ENCODE results near the gene CAMK1D.
"Not testable (repeated sequence)": the region's sequence is repeated elsewhere in the genome, so short reads cannot be mapped to it uniquely, and the experiment has no call there.

Gene CAMK1D

GRCh38 chr10:12513775-12514673, 164.7 kb downstream of the CAMK1D start:
- DNase-seq (ENCODE audit: low read depth, low spot score): no peak

- DNase-seq (ENCODE audit: low read depth, low spot score): no peak
These were observed 168.7 kb downstream of the CAMK1D start for GRCh38 chr10:12518024-12518423.

DNA sequence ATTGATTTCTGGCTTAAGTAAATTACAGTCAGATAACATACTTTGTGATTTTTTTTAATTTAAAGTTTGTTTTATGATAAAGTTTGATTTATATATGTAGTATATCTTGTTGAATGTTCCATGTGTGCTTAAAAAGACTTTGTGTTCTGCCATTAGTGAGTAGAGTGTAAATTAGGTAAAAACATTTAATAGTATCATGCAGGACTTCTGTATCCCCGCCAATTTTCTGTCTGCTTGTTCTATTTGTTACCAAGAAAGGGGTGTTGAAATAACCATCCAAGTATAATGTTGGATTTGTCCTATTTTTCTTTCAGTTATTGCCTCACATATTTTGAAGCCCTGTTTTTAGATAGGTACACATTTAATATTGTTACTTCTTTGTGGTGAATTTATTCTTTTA, 172.1 kb downstream of the CAMK1D start:
- DNase-seq (ENCODE audit: low read depth, low spot score): no peak

- DNase-seq (ENCODE audit: low read depth, low spot score): no peak
These were observed 177.0 kb downstream of the CAMK1D start for GRCh38 chr10:12526311-12526710.

DNA sequence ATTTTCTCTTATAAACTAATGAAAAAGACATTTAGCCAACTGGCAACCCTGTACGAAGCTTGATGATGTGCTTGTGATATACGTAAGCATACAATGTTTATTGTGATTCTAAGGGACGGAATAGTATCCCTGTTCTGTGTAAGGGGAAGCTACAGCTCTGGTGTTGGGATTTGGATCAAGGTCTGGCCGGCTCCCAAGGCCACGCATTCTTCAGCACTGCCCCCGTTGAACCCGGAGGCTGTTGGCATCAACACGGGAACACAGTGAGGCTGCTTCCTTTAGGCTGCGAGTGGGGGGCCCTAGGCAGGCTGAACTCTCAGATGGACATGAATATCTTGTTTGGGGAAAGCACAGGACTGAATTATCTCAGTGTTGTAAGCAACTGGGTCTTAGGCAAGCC, 180.6 kb downstream of the CAMK1D start:
- DNase-seq (ENCODE audit: low read depth, low spot score): no peak

GRCh38 chr10:12531305-12532220, 182.2 kb downstream of the CAMK1D start:
- DNase-seq (ENCODE audit: low read depth, low spot score): no peak

GRCh38 chr10:12533151-12533550, 183.8 kb downstream of the CAMK1D start:
- no peak for DNase-seq (ENCODE audit: low read depth, low spot score)

DNA sequence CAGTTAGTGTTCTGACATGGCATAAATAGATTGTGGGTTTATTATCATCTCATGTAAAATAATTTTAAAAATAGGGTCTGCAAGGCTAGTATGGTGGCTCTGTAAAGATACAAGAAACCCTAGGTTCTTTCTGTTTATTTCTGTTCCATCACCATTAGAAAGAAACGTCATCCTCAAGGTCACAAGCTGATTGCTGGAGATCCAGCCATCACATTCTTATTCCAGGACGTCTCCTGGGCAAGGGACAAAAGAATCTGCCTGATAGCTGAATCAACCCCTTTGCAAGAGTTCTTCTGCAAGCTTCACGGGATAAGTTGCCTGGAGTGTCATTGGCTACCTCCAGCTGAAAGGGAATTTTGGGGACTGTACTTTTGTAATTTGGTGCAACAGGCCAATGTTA, 184.4 kb downstream of the CAMK1D start:
- no peak for DNase-seq (ENCODE audit: low read depth, low spot score)

GRCh38 chr10:12534824-12535223, 185.5 kb downstream of the CAMK1D start:
- no peak for DNase-seq (ENCODE audit: low read depth, low spot score)

GRCh38 chr10:12535656-12536055, 186.3 kb downstream of the CAMK1D start:
- DNase-seq (ENCODE audit: low read depth, low spot score): no peak

- DNase-seq (ENCODE audit: low read depth, low spot score): no peak
These were observed 189.2 kb downstream of the CAMK1D start for GRCh38 chr10:12538491-12538995.

GRCh38 chr10:12539350-12540164, 190.2 kb downstream of the CAMK1D start:
- no peak for DNase-seq (ENCODE audit: low read depth, low spot score)

GRCh38 chr10:12540341-12540781, 191.0 kb downstream of the CAMK1D start:
- no peak for DNase-seq (ENCODE audit: low read depth, low spot score)

GRCh38 chr10:12541446-12542067, 192.2 kb downstream of the CAMK1D start:
- no peak for DNase-seq (ENCODE audit: low read depth, low spot score)

GRCh38 chr10:12542133-12542670, 192.9 kb downstream of the CAMK1D start:
- DNase-seq (ENCODE audit: low read depth, low spot score): no peak

- DNase-seq (ENCODE audit: low read depth, low spot score): no peak
These were observed 194.2 kb downstream of the CAMK1D start for GRCh38 chr10:12543589-12543988.

DNA sequence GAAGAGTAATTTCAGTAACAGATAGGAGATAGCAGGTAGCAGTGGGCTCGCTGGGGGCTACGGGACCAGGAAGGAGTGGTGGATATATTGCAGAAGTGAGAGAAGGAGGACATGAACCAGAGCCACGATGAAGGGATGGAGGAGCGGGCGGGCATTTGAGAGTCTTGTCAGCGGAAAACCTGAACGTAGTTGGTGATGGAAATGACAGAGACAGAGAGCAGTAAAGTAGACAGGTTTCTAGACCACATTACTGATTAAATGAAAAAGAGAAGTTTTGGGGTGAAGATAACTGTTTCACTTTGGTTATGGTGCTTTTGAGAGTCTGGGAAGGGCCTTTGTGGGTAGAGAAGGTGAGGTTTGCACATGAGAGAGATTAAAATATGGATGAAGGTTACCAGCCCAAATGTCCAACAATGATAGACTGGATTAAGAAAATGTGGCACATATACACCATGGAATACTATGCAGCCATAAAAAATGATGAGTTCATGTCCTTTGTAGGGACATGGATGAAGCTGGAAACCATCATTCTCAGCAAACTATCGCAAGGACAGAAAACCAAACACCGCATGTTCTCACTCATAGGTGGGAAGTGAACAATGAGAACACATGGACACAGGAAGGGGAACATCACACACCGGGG, 196.9 kb downstream of the CAMK1D start:
- DNase-seq (ENCODE audit: low read depth, low spot score): not testable (repeated sequence)

DNA sequence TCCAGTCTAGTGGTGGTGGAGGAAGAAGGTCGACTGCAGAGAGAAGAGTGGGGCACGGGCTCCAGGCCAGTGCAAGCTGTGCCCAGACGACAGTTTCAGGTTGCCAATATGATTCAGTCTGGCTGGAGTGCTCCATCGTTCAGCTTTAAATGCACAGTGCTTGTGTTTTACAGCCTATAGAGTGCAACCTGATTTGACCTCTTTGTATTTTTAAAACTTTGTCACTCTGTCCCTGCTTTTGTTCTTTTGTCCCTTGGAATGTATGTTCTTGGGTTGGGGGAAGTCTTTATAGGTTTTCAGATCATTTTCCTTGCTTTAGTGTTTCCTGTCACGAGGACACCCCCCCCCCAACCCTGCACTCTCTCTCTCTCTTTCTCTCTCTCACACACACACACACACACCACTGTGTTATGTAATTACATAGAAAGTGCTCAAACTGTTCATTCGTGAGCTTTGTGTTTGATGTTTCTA, 198.0 kb downstream of the CAMK1D start:
- no peak for DNase-seq (ENCODE audit: low read depth, low spot score)

GRCh38 chr10:12549297-12549696, 199.9 kb downstream of the CAMK1D start:
- no peak for DNase-seq (ENCODE audit: low read depth, low spot score)

GRCh38 chr10:12550994-12551393, 201.6 kb downstream of the CAMK1D start:
- DNase-seq (ENCODE audit: low read depth, low spot score): no peak

Measured in iPS DF 19.7 (cell line).